GM18499 (cell line): Measurements from ENCODE around the gene PLPP4.

Experiments used
- ATAC-seq: cut with Tn5 transposase; IDR thresholded peaks from one replicate; pipeline ENCODE4 v1.9.1; 2021; ENCODE audit warnings: moderate number of reproducible peaks; ENCODE audit not compliant: insufficient read depth, unreplicated experiment

Gene PLPP4

DNA sequence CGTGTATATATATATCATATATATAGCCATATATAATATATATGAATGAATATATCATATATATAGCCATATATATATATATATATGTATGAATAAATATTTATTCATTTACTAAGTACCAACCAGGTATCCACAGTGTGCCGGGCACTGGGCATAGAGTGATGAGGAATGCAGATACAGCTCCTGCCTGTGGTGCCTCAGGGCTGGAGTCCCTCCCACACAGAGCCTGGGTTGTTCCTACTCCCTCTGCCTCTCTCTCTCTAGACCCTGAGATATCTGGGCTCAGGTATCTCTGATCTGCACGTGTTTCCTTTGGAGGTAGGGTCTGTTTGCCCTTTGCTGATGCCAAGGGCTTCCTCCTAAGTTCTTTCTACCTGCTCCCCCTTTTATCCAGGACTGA is 1.4 kb upstream of the PLPP4 start:
- ATAC-seq: no peak

DNA sequence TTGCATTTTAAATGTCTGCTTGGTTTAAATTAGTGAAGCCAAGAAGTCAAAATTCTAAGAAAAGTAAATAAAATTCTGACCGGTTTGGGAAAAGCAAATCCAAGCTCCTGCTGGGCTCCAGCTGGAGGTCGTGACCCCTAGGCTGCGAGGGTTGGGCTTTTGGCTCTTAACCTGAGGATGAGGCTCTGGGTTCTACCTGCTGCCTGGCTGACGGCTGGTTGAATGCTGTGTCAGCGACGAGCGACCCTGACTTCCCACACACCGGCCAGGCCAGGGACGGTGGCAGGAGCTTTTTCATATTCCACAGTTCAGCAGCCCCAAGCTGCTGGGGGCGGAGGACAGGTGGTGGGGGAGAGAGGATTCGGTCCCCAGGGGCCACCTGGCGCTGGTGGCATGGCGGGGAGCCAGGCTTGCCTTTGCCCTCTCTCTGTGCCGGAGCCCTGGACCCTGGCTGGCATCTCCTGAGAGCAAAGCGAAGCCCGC is 843 bp upstream of the PLPP4 start:
- ATAC-seq: no peak

DNA sequence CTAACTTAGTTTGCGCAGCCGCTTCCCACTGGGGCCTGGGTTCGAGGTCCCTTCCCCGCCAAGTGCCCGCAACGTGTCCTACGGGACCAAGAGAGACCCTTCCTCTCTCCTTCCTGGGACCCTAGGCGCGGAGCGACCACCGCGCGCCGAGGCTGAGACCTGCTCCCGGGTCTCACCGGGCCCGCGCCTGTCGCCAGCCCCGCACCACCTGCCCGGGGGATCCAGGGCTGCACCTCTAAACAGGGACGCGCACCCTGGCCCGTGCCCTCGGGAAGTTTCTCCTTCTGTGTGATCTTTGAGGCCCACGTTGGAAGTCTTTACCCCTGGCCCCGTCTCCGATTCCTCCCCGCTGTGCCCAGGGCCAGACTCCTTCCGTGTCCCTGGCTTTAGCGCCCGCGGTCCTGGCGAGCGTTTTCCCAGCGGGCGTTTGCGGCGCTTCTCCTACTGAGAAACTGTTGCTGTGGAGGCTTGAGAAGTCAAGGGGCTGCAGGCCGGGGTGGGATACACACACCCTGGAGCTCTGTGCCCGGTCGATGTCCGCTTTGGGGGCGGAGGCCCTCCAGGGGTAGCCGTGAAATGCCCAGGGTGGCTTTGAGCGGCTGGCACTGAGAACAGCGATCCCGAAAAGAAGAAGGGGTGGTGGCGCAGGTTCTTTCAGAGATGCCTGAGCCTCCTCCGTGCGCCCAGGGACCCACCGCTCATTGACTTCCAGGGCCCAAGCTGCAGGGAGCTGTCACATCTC is 575 bp downstream of the PLPP4 start:
- no peak for ATAC-seq

DNA sequence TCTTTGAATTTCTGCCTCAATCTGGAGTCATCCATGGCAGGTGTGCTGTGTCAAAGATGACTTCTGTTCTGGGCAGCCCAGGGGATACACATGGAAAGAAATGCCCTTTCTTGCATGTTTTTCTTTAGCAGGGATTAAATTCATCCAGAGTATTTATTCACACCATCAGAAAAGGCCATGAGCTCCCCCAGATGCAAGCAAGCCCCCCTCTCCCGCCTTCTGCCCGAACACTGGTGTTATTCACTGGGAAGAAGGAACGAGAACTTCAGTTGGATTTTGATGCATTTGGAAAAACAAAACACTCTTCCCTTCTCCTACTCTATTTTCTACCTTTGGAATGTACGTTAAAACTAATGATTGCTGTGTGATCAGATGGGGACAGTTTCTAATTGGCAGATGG is 1.4 kb downstream of the PLPP4 start:
- ATAC-seq: no peak

DNA sequence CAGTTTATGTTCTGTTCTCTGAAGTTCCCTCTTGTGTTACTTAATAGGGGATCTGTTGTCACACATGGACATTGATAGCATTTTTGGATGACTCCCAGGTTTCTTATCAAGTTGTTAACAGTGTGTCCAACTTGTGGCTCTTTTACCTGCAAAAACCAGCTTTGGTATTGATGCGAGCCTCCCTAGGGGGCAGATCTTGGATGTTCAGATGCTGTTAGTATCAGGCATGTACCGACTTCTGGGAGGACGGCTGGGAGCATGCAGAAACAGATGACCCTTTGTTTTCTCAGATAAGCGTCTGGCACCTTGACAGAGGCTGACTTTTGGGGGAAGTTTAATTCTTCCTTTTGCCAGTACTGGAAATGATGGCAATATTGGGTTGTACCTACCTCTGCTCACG is 2.2 kb downstream of the PLPP4 start:
- no peak for ATAC-seq

DNA sequence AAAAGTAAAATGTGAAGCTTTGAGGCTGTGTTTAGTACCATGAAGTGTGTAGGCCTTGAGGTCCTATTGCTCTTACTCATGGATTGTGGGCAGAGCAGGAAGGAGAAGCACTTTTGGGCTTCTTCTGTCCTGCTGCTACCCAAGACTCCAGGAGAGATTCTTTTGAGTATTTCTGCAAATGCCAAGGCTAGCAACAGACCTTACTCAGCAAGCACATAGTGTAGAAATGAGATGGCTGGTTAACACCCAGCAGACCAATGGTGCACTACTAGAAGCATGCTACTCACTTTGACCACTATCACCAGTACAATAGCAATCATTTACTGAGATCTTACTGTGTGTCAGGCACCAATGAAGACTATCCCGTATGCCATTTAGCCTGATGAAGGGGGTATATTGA is 3.2 kb downstream of the PLPP4 start:
- no peak for ATAC-seq

DNA sequence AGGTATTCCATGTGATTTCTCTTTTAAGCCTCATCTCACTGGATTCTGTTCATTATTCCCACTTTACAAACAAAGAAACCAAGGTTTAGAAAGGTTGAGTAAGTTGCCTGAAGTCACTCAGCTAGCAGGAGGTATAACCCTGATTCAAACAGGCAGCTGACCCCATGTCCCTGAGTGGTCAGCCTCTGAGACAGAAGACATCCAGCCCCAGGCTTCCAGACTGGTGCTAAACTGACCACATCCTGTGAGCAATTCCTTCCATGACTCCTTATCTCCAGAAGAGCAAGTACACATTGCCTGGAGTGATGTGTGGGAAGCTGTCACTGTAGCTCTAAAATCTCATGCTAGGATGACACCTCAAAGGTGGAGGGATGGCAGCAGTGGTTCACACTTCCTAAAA is 3.7 kb downstream of the PLPP4 start:
- ATAC-seq: no peak

DNA sequence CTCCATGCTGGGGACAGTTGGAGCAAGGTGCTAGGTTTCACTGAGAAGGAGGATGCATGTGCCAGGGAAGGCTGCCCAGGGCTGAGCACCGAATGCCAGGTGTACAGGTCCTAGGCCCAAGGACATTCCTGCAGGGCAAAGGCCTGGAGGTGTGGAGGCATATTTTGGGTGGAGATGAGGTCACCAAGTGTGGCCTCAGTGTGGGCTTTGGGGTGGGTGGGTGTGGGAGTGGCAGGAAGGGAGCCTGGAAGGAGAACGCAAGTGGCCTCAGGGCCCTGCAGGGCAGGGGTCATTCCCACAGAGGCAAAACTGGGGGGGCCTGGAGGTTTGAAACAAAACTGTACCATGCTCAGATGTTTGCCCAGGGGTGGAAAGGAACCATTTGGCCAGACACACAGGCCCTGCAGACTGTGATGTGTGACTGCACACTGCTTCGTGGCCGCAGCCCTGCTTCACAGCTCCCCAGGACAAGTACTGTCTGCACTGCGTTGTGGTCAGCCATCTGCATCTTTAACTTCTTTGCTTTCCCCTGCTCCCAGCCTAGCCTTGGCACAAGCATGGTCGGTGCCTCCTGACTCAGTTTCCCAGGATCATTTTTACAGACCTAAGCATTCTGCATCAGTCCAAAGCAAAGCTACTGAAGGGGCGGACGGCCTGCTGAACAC is 5.1 kb downstream of the PLPP4 start:
- ATAC-seq: no peak

DNA sequence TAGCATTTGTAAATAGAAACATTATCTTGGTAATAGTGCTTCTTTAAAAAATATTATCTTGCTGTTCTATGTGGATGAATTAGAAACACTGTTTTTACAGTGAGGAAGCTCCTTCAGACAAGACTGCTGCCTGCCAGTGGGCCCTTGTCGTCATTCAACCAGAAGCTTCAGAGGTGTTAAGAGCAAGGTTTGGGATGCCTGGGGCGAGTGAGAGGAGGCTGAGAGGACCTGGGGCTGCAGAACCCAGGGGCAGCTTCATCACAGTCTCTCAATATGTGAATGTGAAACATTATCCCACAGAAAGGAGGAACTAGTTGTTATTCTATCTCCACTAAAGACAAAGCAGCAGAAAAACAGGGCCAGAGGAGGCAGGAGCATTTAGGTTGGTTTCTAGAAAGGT is 8.1 kb downstream of the PLPP4 start:
- no peak for ATAC-seq

DNA sequence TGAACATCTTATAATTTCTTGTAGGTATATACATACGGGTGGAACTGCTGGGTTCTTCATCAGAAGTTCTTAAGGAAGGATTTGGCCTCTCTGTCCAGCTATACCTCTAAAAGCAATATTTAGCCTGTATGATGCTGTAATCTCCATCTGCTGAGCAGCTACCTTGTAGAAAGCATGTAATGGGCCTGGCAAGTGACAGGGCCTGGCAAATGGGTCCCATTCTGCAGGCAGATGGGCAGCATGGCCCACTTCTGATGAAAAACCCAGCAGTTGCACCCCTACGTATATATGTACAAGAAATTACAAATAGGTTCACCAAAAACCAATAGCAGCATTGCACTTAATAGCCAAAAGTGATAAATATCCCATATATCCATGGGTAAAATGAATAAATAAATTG is 9.0 kb downstream of the PLPP4 start:
- no peak for ATAC-seq

DNA sequence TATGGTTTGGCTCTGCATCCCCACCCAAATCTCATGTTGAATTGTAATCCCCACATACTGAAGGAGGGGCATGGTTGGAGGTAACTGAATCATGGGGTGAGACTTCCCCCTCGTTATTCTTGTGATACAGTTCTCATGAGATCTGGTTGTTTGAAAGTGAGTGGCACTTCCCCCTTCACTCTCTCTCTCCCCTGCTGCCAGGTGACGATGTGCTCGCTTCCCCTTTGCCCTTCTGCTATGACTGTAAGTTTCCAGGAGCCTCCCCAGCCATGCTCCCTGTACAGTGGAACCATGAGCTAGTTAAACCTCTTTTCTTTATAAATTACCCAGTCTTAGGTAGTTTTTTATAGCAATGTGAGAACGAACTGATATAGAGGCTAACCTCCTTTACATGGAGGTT is 16.6 kb downstream of the PLPP4 start:
- no peak for ATAC-seq

DNA sequence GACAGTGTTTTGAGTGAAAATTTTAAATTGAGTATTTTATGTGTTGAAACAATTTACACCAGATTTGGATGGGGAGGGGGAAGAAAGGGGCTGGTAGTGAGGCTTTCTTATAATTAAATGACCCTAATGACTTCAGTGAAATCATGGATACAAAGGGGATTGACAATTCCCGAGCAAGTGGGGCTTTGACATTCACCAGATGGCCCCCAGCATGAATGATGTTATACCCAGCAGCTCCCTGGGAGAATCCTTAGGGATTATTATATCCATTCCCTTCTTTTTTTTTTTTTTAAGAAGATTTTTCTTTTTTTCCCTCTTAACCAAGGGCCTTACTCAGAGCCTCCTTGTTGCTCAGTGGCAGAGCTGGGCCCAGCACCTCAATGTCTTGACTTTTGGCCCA is 17.9 kb downstream of the PLPP4 start:
- ATAC-seq: no peak

DNA sequence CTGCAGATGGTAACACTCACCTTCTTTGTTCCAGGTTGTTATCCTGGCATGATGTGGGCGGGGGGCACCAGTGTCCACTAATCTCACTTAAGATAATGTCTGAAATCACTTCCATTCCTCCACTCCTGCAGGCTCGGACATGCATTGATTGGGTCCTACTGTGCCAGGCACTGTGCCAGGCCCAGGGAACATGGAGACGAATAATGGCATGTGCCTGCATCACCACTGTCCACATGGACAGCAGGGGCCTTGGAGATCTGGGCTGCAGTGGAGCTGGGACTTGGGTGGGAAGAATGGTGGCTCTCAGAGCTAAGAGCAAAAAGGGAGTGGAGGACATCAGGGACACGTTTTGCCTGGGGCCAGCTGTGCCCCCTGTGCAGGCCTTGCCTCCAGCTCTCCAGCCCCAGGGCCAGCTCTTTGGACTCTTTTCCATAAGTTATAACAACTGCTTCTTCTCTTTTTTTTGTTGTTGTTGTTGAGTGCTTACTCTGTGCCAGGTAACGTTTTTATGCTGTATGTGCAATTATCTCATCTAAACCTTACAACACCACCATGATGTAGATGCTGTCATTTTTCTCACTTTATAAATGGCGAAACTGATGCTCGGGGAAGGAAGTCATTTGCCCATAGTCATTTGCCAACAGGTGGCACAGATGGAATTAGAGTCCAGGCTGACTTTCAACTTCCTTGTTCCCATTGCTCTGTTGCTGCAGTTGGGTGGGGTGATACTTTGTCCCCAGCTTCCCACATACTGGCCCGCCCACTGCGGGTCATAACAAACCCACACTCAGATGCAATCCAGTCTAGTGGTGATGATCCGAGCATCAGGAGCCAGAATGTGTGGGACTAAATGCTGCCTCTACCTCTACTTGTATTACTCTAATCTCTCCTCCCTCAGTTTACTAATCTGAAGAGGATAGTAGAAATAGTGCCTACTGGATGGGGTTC is 19.1 kb downstream of the PLPP4 start:
- ATAC-seq: no peak

DNA sequence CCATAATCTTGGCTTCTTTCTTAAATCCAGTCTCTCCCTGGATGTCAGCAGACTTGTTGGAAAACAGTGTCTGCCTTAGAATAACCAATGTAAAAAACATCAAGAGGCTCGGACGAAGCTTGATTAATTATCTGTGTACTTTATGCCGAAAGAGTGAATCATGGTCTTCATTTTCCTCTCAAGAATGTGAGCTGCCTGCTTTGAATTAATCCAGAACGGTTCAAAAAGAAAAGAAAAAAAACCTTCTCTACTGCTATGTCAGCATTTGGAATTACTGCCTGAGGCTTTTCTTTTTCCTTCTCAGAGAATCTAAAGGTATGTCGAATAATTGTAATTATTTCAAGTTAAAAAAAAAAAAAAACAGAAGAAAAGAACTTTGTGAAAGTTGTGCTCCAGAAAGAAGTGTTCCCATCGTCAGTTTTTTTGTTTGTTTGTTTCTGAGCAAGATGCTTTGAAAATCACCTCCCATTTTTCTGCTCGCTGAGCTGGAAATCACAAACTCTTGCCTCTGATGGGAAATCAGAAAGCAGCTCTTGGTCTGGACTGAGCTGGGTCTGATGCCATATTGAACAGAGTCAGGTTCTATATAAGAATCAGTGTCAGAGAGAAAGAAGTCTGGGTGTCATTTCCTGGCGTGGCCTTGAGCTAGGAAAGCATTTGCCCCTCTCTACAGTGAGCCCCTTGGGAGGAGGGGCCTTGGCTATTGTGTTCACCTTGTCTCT is 20.2 kb downstream of the PLPP4 start:
- ATAC-seq: no peak

DNA sequence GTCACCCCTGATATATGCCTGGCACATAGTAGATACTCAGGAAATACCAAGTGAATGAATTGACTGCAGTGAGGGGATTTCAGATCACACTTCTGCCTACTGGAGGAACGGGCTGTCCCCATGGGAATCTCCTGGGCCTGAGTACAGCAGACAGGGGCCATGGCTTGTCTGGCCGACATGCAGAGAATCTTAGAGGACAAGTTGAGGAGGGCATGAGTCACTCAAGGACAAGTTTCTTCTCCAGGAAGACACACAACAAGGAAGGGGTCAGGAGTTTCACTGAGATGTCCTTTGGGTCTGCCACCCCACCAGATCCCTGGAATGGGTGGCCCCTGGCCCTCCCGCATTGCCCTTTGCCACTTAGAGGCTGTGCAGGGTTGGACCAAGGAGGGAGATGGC is 20.7 kb downstream of the PLPP4 start:
- no peak for ATAC-seq

DNA sequence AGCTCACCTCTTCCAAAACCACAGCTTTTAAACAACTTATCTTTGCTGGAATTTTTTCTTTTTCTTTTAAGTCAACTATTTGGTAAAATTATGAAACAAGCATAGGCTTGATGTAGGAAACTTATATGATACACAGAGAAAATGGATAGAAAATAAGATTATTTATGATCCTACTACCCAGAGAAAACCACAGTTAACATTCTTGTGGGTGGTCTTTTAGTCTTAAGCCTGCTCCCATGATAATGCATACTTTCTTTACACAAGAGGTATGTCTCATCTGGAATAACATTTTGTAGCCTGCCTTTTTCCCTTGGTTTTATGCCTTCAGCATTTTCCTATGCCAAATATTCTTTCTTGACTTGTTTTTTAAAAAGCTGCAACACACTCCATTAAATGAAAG is 21.4 kb downstream of the PLPP4 start:
- no peak for ATAC-seq

DNA sequence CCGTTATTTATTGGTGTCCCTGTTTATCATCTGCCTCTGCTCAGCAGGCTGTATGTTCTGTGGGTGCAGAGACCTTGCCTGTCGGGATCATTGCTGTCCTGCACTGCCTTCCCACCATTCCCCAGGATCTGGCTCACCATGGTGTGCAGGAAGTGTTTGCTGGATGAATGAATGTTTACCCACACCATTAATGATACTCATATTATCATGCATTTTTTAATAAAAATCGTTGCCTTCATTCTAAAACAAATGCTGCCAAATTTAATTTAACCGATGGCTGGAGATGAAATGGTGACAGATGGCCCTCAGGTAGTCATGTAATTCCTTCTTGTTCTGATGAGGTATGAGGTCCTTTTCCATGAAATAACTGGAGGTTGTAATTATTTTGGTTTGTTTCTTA is 22.5 kb downstream of the PLPP4 start:
- ATAC-seq: no peak

DNA sequence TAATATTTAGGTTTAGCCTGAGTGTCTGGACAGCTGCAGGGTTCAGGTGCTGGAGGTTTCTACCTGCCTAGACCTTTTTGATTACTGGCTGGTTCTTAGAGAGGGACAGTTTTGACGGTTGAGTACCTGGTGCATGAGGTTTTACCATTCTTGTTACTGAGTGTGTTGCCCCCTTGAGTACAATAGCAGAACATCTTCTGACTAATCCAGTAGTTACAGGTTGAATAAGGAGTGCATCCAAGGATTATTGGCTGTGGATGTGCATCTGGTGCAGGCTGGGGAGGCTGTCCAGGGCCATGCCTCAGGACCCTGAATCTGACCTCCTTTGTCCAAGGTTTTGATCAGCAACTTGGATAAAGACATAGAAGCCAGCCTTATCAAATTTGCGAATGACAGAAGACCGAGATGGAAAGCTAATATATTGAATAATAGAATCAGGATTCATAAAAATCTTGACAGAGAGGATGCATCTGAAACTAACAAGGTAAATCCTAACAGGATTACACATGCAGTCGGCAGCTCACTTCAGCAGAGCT is 23.1 kb downstream of the PLPP4 start:
- no peak for ATAC-seq

DNA sequence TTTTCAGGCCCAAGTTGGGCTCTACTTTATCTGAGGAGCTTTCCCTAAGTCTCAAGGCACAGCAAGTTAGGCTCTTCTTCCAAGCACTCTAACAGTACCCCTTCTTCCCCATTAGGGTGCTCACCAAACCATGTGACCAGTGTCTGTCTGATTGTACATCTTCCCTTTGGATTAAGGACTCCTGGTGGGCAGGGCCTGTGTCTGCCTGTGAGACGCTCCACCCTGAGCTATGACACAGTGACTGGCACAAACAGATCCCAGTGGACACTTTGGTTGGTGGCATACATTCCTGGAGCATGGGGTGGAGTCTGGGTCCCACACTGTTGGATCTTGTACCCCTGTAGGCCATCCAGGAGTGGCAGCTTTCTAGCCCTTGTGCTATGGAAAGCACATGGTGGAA is 23.8 kb downstream of the PLPP4 start:
- ATAC-seq: no peak

DNA sequence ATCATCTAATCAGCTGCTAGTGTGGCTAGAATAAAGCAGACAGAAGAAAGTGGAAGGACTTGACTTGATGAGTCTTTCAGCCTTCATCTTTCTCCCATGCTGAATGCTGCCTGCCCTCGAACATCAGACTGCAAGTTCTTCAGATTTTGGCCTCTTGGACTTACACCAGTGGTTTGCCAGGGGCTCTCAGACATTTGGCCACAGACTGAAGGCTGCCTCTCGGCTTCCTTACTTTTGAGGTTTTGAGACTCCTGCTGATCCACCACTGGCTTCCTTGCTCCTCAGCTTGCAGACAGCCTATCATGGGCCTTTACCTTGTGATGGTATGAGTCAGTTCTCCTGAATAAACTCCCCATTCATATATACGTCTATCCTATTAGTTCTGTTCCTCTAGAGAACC is 26.0 kb downstream of the PLPP4 start:
- no peak for ATAC-seq
